IMR-90 (cell line): Measurements from ENCODE around the gene GARIN5A. TPM values are rescaled to one million over a fixed set of nuclear protein-coding genes. Genes with fewer than 3 reads are reported as not detected.

ENCODE experiments used
- ATAC-seq: fragments of 200-7000 bp; cut with Tn5 transposase; 2 replicates; pipeline ENCODE4 v1.9.1; 2020; ENCODE audit warnings: low read depth, mild to moderate bottlenecking, moderate library complexity
- BruUV-seq: library from RNA; stranded (reverse); fragments of 400-500 nt; replicated peaks from 2 replicates; lab custom pipeline; 2021; lab: Mats Ljungman, UMichigan
- CTCF ChIA-PET: fragments of 300-600 bp; formaldehyde crosslinking; extraction: SDS; loops from one replicate; lab custom pipeline; 2021; ENCODE audit warnings: antibody characterized with exemption; lab: Yijun Ruan, JAX
- POLR2A ChIA-PET: fragments of 300-600 bp; sonication (Branson Sonifier 250); formaldehyde crosslinking; loops from one replicate; lab custom pipeline; 2022; ENCODE audit warnings: antibody characterized with exemption; ENCODE audit not compliant: unreplicated experiment; lab: Charles Lee
- DNase-seq: peaks from one replicate; pipeline ENCODE4 v3.0.0; 2013
- H2AFZ ChIP-seq: replicated peaks from 2 replicates; pipeline ENCODE3; 2013; ENCODE audit warnings: low read length, mild to moderate bottlenecking; ENCODE audit not compliant: poor library complexity
- H2AK5ac ChIP-seq: 2 replicates; pipeline ENCODE4 v1.6.1; 2013; ENCODE audit warnings: low read depth, low read length, inconsistent platforms
- H2AK9ac ChIP-seq: replicated peaks from 2 replicates; pipeline ENCODE3; 2013; ENCODE audit warnings: mild to moderate bottlenecking, low read depth, low read length, moderate library complexity; ENCODE audit not compliant: poor library complexity
- H2BK120ac ChIP-seq: 2 replicates; pipeline ENCODE4 v1.6.1; 2013; ENCODE audit warnings: low read depth, low read length, inconsistent platforms
- H2BK15ac ChIP-seq: 3 replicates; pipeline ENCODE4 v1.6.1; 2013; ENCODE audit warnings: low read depth, low read length, inconsistent platforms
- H2BK20ac ChIP-seq: 2 replicates; pipeline ENCODE4 v1.6.1; 2013; ENCODE audit warnings: low read depth, mild to moderate bottlenecking, inconsistent platforms, low read length, moderate library complexity
- H2BK5ac ChIP-seq: 2 replicates; pipeline ENCODE4 v1.6.1; 2013; ENCODE audit warnings: mild to moderate bottlenecking, low read depth, low read length, inconsistent platforms; ENCODE audit not compliant: poor library complexity, severe bottlenecking
- H3K14ac ChIP-seq: replicated peaks from 2 replicates; pipeline ENCODE4 v1.6.1; 2013; ENCODE audit warnings: low read depth, low read length, inconsistent platforms
- H3K18ac ChIP-seq: 2 replicates; pipeline ENCODE4 v1.6.1; 2013; ENCODE audit warnings: low read depth, low read length, control low read depth
- H3K23ac ChIP-seq: 2 replicates; pipeline ENCODE4 v1.6.1; 2013; ENCODE audit warnings: low read depth, low read length, inconsistent platforms
- H3K27ac ChIP-seq: 2 replicates; pipeline ENCODE4 v1.5.1; 2013; ENCODE audit warnings: mild to moderate bottlenecking, control low read depth, low read length; ENCODE audit not compliant: insufficient read depth
- H3K27me3 ChIP-seq: 2 replicates; pipeline ENCODE4 v1.6.1; 2013; ENCODE audit warnings: low read length; ENCODE audit not compliant: control insufficient read depth, insufficient read depth
- H3K36me3 ChIP-seq: 2 replicates; pipeline ENCODE4 v1.6.1; 2013; ENCODE audit warnings: low read length, mixed read lengths; ENCODE audit not compliant: control insufficient read depth, insufficient read depth
- H3K4ac ChIP-seq: 2 replicates; pipeline ENCODE4 v1.6.1; 2013; ENCODE audit warnings: low read depth, low read length, inconsistent platforms
- H3K4me1 ChIP-seq: 2 replicates; pipeline ENCODE4 v1.6.1; 2013; ENCODE audit warnings: low read length, mixed read lengths; ENCODE audit not compliant: control insufficient read depth, insufficient read depth
- H3K4me2 ChIP-seq: 2 replicates; pipeline ENCODE4 v1.6.1; 2013; ENCODE audit warnings: low read depth, mild to moderate bottlenecking, control low read depth, low read length, moderate library complexity
- H3K4me3 ChIP-seq: 2 replicates; pipeline ENCODE4 v1.5.1; 2013; ENCODE audit warnings: low read depth, mild to moderate bottlenecking, control low read depth, low read length, moderate library complexity; ENCODE audit not compliant: insufficient read depth
- H3K56ac ChIP-seq: 2 replicates; pipeline ENCODE4 v1.6.1; 2013; ENCODE audit warnings: low read length, inconsistent platforms; ENCODE audit not compliant: insufficient read depth; ENCODE audit errors: extremely low read depth
- H3K79me1 ChIP-seq, 2 experiments: 2 replicates each; pipeline ENCODE4 v1.6.1; 2013; ENCODE audit warnings: low read length in 2 of 2, inconsistent platforms in 1 of 2, low read depth in 1 of 2
- H3K9ac ChIP-seq: 2 replicates; pipeline ENCODE4 v1.6.1; 2013; ENCODE audit warnings: low read depth, low read length, control low read depth
- H3K9me1 ChIP-seq: 2 replicates; pipeline ENCODE4 v1.6.1; 2013; ENCODE audit warnings: low read length, inconsistent platforms; ENCODE audit not compliant: insufficient read depth
- H3K9me3 ChIP-seq: 2 replicates; pipeline ENCODE4 v1.6.1; 2013; ENCODE audit warnings: low read length; ENCODE audit not compliant: control insufficient read depth, insufficient read depth
- H4K20me1 ChIP-seq: 2 replicates; pipeline ENCODE4 v1.6.1; 2013; ENCODE audit warnings: low read length, inconsistent platforms; ENCODE audit not compliant: insufficient read depth
- H4K5ac ChIP-seq: 2 replicates; pipeline ENCODE4 v1.6.1; 2013; ENCODE audit warnings: mild to moderate bottlenecking, low read depth, low read length, control low read depth
- H4K8ac ChIP-seq, 2 experiments: 2 replicates each; pipeline ENCODE4 v1.6.1; 2013; ENCODE audit warnings: low read depth in 2 of 2, low read length in 2 of 2, control low read depth in 1 of 2, inconsistent platforms in 1 of 2
- H4K91ac ChIP-seq: 2 replicates; pipeline ENCODE4 v1.6.1; 2013; ENCODE audit warnings: low read depth, low read length, inconsistent platforms; ENCODE audit not compliant: insufficient read depth
- BHLHE40 ChIP-seq: fragments of 150-350 bp; IDR thresholded peaks from 2 replicates; pipeline ENCODE4 v1.6.1; 2016; ENCODE audit warnings: mild to moderate bottlenecking, low read depth, low read length
- CEBPB ChIP-seq: IDR thresholded peaks from 2 replicates; pipeline ENCODE4 v1.6.1; 2012; ENCODE audit warnings: low read depth, low read length, improper control_type of control experiment
- CHD1 ChIP-seq: IDR thresholded peaks from 2 replicates; pipeline ENCODE4 v1.6.1; 2012; ENCODE audit warnings: low read depth, low read length, improper control_type of control experiment
- MAFK ChIP-seq: IDR thresholded peaks from 2 replicates; pipeline ENCODE4 v1.6.1; 2012; ENCODE audit warnings: low read depth, low read length, improper control_type of control experiment
- MAZ ChIP-seq: IDR thresholded peaks from 2 replicates; pipeline ENCODE4 v1.6.1; 2012; ENCODE audit warnings: low read depth, mild to moderate bottlenecking, low read length, improper control_type of control experiment, moderate library complexity, borderline replicate concordance
- MXI1 ChIP-seq: IDR thresholded peaks from 2 replicates; pipeline ENCODE4 v1.6.1; 2012; ENCODE audit warnings: low read depth, mild to moderate bottlenecking, low read length, moderate library complexity, borderline replicate concordance
- NFE2L2 ChIP-seq: fragments of 150-350 bp; IDR thresholded peaks from 2 replicates; pipeline ENCODE4 v1.6.1; 2016; ENCODE audit warnings: low read depth, mild to moderate bottlenecking, low read length
- POLR2A ChIP-seq: IDR thresholded peaks from 2 replicates; pipeline ENCODE4 v1.6.1; 2012; ENCODE audit warnings: mild to moderate bottlenecking, low read depth, low read length
- RAD21 ChIP-seq: IDR thresholded peaks from 2 replicates; pipeline ENCODE4 v1.6.1; 2012; ENCODE audit warnings: low read length, improper control_type of control experiment
- RCOR1 ChIP-seq: IDR thresholded peaks from 2 replicates; pipeline ENCODE4 v1.6.1; 2012; ENCODE audit warnings: mild to moderate bottlenecking, low read length, improper control_type of control experiment; ENCODE audit not compliant: insufficient replicate concordance
- RFX5 ChIP-seq: IDR thresholded peaks from 2 replicates; pipeline ENCODE4 v1.8.0; 2012; ENCODE audit warnings: low read depth, mild to moderate bottlenecking, low read length, moderate library complexity
- SMC3 ChIP-seq: fragments of 150-350 bp; IDR thresholded peaks from 2 replicates; pipeline ENCODE4 v1.6.1; 2016; ENCODE audit warnings: low read depth, mild to moderate bottlenecking, antibody characterized with exemption, low read length, moderate library complexity
- WGBS, 2 experiments: methylation state at CpG; one replicate each; pipeline versions ENCODE4 v1.1.5 to v1.1.7; 2013; ENCODE audit warnings: missing lambda C conversion rate in 2 of 2; ENCODE audit not compliant: insufficient read length in 1 of 2; ENCODE audit errors: extremely low coverage in 2 of 2; 5-methylcytosine and 5-hydroxymethylcytosine counted together
- dilution Hi-C: fragments of 300-500 bp; cut with HindIII; formaldehyde crosslinking; loops from one replicate; pipeline ENCODE4 v1.14.3; 2018; ENCODE audit warnings: low sequenced_read_pairs; ENCODE audit not compliant: unreplicated experiment
- in situ Hi-C: fragments of 300-500 bp; cut with MboI; formaldehyde crosslinking; loops from 3 replicates; pipeline ENCODE4 v1.14.3; 2019; ENCODE audit warnings: low sequenced_read_pairs, inconsistent platforms, mixed read lengths
- intact Hi-C: fragments of 100-400 bp; cut with micrococcal nuclease; formaldehyde crosslinking; loops from 2 replicates; pipeline ENCODE4 v1.10.0; 2022
- polyA plus RNA-seq, 3 experiments: library from polyadenylated mRNA; depleted of rRNA; stranded (reverse); fragments of >200 nt; gene quantifications; 2 replicates each; pipeline ENCODE4 v1.2.3, GENCODE V29; 2012; ENCODE audit warnings: low replicate concordance in 1 of 3
- total RNA-seq: library from RNA; depleted of rRNA; stranded (reverse); fragments of >200 nt; gene quantifications from 2 replicates; pipeline ENCODE4 v1.2.3, GENCODE V29; 2012
- TF ChIP-seq, protein P1 (sequence below): conservative IDR thresholded peaks from 2 replicates; pipeline ENCODE4 v1.5.1; 2012; ENCODE audit warnings: mild to moderate bottlenecking, low read depth, low read length, improper control_type of control experiment
- TF ChIP-seq, protein P2 (sequence below): fragments of 150-350 bp; IDR thresholded peaks from 2 replicates; pipeline ENCODE4 v1.6.1; 2016; ENCODE audit warnings: low read depth, mild to moderate bottlenecking, low read length, moderate library complexity, borderline replicate concordance
- TF ChIP-seq, protein P3 (sequence below): fragments of 150-350 bp; IDR thresholded peaks from 2 replicates; pipeline ENCODE4 v1.6.1; 2017; ENCODE audit warnings: mild to moderate bottlenecking, antibody characterized with exemption, low read length, low read depth

GARIN5A gene
- total and polyA plus RNA-seq, 2 of the 4 experiments (the other 2 are of a cell fraction): 0.53 TPM; not detected in 1

DNA sequence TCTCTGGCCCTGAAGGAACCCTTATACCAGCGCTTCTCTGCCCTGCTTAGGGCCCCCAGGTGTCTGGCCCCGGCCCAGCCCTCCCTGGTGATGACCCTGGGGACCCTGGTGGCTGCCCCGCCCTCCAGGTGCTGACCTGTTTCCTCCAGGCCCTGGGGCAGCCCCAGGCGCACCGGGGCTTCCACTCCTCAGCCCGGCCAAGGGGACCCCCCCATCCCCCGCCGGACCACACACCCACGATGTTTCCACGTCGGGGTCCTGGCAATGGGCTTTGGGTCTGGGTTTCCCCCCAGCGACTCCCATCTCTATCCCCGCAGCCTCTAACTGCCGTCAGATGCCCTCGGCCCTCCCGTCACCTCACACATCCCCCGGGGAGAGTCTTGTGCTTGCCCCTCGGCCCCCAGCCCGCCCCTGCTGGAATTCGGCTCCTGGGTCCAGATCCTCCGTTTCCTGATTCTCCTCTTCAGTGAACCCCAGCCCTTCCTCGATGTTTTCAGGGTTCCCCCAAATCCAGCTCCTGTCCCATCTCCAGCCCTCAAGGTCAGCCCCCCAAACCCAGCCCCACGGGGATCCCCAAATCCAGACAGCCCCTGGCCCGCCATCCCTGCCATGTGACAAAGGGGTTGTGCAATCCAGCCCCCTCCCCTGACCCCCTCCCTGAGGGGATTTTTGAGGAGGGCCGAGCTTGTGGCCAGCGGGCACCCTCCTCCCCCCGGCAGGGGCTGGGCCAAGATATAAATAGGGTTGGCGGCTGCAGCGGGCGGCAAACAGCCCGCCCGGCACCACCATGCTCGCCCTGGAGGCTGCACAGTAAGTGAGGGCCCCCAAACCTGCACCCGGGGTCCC lies 58.2 kb downstream of the GARIN5A start, which contains the start of gene SPIB:
Gene SPIB (plus strand): TSS at position 763 of the 846 bp plus-strand sequence. CDS start 25 bp downstream, at position 788.
- H3K18ac ChIP-seq: no peak within 1 kb of the TSS
- no peak within 1 kb of the TSS for H3K9ac ChIP-seq
- H3K4me1 ChIP-seq: no peaks in the 10 kb centered on the region
- H2BK20ac ChIP-seq: no peak within 1 kb of the TSS
- H3K4me3 ChIP-seq: no peak within 1 kb of the TSS
- H2AK9ac ChIP-seq: no peak within 1 kb of the TSS
- no peaks in the 10 kb centered on the region for H3K9me1 ChIP-seq
- H3K56ac ChIP-seq: no peak within 1 kb of the TSS
- no peak within 1 kb of the TSS for H4K91ac ChIP-seq
- intact Hi-C loops (no loop called here), dilution Hi-C loops (no loop called here), in situ Hi-C loops (no loop called here)
- H3K27ac ChIP-seq: no peak within 1 kb of the TSS
- 39% methylated on average over 9 of the region's 34 CpGs; no CpG with 5 or more reads in 1 of the 2 experiments for WGBS, 2 experiments
- no peaks in the 10 kb centered on the region for H3K79me1 ChIP-seq
- POLR2A ChIA-PET: no interaction called here
- no peak within 1 kb of the TSS for H4K5ac ChIP-seq
- H2BK120ac ChIP-seq: no peak within 1 kb of the TSS
- H3K9me3 ChIP-seq: no peaks in the 10 kb centered on the region
- no TSS peak for BruUV-seq
- no peak within 1 kb of the TSS for H3K4ac ChIP-seq
- no peaks in the 10 kb centered on the region for H4K20me1 ChIP-seq
- H2AFZ ChIP-seq: no peak within 1 kb of the TSS
- no peak within 1 kb of the TSS for H2BK15ac ChIP-seq
- peaks cover 2% of the 10 kb centered on the region; the same call in 1 of the 2 replicates for H3K36me3 ChIP-seq
- H3K23ac ChIP-seq: no peak within 1 kb of the TSS
- no peak within 1 kb of the TSS for H4K8ac ChIP-seq
- ATAC-seq (no peak), DNase-seq (no peak)
- CTCF ChIA-PET: no interaction called here
- H3K27me3 ChIP-seq: peaks cover 21% of the 10 kb centered on the region
- H3K14ac ChIP-seq: no peak within 1 kb of the TSS
- no peak within 1 kb of the TSS for H2AK5ac ChIP-seq
- H3K4me2 ChIP-seq: no peak within 1 kb of the TSS
- H2BK5ac ChIP-seq: no peak within 1 kb of the TSS
- TF ChIP-seq MAFK (no peak), RCOR1 (no peak), CHD1 (no peak), RFX5 (no peak), NFE2L2 (no peak), CEBPB (no peak), MAZ (no peak), SMC3 (no peak), BHLHE40 (no peak), MXI1 (no peak), POLR2A (no peak), RAD21 (no peak)
- TF ChIP-seq, protein P1, sequence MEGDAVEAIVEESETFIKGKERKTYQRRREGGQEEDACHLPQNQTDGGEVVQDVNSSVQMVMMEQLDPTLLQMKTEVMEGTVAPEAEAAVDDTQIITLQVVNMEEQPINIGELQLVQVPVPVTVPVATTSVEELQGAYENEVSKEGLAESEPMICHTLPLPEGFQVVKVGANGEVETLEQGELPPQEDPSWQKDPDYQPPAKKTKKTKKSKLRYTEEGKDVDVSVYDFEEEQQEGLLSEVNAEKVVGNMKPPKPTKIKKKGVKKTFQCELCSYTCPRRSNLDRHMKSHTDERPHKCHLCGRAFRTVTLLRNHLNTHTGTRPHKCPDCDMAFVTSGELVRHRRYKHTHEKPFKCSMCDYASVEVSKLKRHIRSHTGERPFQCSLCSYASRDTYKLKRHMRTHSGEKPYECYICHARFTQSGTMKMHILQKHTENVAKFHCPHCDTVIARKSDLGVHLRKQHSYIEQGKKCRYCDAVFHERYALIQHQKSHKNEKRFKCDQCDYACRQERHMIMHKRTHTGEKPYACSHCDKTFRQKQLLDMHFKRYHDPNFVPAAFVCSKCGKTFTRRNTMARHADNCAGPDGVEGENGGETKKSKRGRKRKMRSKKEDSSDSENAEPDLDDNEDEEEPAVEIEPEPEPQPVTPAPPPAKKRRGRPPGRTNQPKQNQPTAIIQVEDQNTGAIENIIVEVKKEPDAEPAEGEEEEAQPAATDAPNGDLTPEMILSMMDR: no peak
- TF ChIP-seq, protein P2, sequence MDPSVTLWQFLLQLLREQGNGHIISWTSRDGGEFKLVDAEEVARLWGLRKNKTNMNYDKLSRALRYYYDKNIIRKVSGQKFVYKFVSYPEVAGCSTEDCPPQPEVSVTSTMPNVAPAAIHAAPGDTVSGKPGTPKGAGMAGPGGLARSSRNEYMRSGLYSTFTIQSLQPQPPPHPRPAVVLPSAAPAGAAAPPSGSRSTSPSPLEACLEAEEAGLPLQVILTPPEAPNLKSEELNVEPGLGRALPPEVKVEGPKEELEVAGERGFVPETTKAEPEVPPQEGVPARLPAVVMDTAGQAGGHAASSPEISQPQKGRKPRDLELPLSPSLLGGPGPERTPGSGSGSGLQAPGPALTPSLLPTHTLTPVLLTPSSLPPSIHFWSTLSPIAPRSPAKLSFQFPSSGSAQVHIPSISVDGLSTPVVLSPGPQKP: no peak
- TF ChIP-seq, protein P3, sequence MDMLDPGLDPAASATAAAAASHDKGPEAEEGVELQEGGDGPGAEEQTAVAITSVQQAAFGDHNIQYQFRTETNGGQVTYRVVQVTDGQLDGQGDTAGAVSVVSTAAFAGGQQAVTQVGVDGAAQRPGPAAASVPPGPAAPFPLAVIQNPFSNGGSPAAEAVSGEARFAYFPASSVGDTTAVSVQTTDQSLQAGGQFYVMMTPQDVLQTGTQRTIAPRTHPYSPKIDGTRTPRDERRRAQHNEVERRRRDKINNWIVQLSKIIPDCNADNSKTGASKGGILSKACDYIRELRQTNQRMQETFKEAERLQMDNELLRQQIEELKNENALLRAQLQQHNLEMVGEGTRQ: no peak
